Stimulated activated CD8-positive, alpha-beta memory T cell treated with anti-CD3 and anti-CD28 coated beads, Interleukin-7, amount 100 ng/mL, for 4 hours (primary cell): ENCODE data around the gene FOXE1.

Experiments
- DNase-seq, 2 donors: peaks; one replicate each; pipeline ENCODE4 v3.0.0-alpha.2; 2020; ENCODE audit warnings: low read depth in 2 of 2

The FOXE1 gene

DNA sequence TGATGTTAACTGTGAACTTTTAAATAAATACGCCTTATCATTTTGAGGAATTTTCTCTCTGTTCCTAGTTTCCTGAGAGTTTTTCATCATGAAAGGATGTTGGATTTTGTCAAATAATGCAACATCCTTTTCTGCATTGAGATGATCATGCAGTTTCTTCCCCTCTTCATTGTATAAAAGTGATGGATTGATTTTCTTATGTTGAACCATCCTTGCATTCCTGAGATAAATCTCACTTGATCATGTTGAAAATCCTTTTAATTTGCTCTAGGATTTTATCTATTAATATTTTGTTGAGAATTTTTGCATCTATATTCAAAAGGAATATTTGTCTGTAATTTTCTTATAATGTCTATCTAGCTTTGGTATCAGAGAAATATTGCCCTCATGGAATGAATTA lies 13.3 kb downstream of the FOXE1 start:
- DNase-seq: no peak

DNA sequence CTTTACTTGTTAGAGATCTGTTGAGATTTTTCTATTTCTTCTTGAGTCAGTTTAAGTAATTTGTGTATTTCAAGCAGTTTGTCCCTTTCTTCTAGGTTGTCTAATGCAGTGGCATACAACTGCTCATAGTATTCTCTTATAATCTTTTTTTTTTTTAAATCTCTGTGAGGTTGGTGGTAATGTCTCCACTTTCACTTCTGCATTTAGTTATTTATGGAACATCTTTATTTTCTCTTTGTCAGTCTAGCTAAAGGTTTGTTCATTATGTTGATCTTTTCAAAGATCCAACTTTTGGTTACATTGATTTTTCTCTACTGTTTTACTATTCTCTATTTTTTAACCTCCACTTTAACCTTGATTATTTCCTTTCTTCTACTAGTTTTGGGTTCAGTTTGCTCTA lies 13.8 kb downstream of the FOXE1 start:
- no peak for DNase-seq

DNA sequence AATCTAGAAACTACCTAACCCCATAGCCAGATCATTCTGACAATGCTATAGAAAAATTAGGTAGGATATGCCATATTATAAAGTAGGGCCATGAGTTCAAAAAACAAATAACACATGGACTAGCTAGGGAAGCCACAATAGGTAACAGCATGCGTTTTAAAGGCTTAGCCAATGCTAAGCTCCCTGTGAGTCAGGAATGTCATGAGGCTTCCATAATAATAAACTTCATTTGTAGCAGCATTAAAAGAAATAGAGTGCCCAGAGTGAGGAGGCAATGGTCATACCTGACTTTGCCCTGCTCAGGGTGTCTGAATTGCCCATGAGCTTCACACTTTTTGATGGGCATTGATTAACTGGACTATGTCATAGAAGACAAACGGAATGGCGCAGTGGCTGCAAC lies 15.8 kb downstream of the FOXE1 start:
- no peak for DNase-seq

- no peak for DNase-seq
These were observed 20.4 kb downstream of the FOXE1 start for GRCh38 chr9:97873425-97873824.

GRCh38 chr9:97873882-97874281 lies 20.9 kb downstream of the FOXE1 start:
- DNase-seq: no peak

DNA sequence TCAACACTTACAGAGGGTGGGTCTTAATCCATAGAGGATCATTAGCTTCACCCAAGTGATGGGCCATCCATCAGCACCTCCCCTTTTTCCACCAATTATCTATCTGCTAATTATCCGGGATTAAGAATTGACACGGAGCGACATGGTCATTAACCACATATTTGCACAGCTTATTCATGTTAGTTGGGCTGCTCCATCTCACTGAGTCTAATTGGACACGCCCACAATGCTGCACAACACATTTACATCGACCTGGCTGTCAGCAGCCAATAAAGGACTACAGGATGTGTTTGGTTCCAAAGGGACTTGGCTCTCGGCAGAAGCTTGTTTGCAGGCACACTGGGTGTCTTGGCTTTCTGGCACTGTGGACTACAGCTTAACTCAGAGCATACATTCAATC lies 21.6 kb downstream of the FOXE1 start:
- no peak for DNase-seq

DNA sequence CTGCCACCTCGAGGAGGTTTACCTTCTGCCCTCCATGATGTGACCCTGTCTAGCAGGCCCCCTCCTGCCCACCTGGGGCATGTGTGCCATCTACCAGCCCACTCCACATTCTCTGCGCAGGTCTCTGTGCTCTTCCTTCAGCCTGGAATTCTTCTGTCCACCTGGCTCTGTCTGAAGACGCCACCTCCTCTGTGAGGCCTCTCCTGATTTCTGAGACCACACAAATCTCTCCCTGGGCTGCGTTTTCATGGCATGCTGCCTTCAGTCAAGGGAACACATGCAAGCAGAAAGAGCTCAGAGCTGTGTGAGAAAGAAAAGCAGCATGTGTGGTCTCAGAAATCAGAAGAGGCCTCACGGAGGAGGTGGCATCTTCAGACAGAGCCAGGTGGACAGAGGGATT lies 22.1 kb downstream of the FOXE1 start:
- DNase-seq: no peak

GRCh38 chr9:97876061-97876460 lies 23.0 kb downstream of the FOXE1 start:
- DNase-seq: no peak

DNA sequence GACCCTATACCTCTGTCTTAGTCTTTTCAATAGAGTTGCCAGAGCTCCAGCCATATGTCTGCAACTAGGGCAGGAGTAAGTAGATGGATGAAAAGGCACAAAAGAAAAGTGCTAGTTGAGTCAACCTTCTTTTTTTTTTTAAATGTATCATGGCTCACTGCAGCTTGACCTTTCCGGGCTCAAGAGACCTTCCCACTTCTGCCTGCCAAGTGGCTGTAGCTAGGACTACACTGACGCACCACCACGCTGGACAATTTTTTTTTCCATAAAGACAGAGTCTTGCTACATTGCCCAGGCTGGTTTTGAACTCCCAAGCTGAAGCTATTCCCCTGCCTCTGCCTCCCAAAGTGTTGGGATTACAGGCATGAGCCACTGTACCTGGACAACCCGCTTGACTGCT lies 27.3 kb downstream of the FOXE1 start:
- DNase-seq: no peak

DNA sequence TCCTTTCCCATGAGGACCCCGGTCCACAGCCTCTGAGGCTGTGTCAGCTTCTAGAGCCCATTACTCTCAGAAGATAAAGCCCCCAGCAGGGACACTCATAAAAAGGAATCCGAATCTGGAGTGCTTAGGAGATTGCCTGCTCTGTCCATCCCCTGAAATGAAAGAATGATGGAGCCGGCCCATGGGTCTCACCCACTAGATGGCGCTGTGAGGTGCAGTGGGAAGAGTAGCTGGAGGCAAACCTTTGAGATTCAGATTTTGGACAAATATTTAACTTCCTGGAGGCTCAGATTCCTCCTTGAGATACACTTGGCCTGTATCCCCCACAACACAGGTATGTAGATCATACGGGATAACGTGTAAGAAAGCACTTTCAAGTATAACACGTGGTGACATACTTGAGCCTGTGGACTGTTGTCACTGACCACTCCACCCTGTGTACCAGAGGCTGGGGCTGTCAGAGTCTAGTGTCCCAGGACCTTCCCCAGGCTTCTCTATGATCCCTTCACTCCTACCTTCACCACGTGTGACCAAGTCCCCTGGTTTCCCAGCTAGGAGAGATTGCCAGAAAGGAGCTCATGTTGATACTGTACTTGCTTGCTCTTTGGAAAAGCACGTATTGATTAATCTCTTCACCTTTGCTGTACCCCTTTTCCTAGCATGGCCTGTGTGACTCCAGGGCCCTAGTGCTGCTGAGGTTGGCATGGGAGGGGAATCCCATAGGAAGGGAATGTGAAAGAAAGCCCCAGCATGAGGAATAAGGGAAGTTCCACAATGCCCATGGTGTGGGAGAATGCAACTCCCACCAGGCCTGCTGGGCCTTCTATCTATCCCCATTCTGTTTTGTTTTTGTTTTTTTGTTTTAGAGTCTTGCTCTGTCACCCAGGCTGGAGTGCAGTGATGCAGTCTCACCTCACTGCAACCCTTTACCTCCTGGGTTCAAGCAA lies 37.2 kb downstream of the FOXE1 start:
- DNase-seq: peak in 1 of 2 donors; percentile 19

GRCh38 chr9:97891736-97892135 lies 38.7 kb downstream of the FOXE1 start:
- no peak for DNase-seq

DNA sequence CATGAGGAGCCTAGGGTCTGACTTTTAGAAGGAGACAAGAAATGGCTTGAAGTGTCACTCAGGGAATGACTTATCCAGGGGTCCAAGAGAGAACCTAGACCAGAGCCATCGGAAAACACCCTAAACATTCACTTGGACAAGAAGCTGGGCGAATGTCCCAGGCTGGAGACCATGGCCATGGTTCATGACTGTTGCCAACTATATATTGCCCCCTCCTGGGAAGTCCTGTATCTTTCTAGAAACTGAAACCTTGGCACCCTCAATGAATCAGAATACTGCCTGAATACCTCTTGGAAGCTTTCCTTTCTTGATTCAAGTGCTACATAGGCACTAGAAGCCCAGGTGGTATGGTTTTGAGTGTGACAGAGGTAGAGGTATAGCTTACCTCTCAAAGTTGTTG lies 39.4 kb downstream of the FOXE1 start:
- no peak for DNase-seq

DNA sequence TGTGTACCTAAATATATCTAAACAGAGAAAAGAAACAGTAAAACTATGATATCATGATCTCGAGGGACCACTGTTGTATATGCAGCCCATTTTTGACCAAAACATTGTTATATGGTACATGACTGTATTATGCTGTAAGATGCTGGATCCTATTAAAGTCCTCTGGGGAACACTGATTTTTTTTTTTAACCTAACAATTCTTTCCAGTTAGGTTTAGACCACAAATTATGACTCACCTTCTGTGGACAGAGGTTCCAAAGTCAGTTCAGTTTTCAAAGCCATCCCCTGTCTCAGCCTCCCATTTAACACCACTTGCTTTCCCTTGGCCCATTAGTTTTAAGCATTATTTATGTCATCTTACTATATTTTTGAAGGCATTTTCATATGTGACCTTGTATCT lies 42.2 kb downstream of the FOXE1 start:
- no peak for DNase-seq

DNA sequence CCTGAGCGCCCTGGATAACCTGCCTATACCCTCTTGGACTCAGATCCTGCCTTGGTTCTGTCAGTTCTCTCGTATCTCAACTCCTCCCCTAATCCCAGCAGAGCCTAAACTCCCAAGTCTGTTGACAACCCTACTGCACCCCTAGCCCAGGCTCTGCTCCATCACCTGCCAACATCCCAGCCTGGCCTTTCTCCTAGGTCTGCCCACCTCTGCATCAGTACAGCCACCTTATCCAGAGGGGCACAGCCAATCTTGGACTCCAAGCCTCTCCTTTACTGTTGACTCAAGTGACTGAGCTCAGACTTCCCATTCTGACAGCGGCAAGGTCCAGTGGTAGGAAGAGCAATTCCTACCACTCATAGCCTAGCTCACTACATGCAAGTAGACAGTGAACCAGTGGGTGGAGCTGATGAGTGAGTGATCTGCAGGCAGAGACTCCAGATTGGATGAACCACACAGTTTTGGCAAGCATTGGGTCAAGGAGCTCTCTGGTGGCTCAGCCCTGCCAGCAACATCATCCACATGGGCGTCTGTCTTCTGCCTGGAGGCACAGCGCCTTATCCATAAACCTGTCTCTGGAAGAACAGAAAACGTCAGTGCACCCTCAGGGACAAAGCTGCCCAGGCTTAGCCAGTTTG lies 42.8 kb downstream of the FOXE1 start:
- DNase-seq: no peak

DNA sequence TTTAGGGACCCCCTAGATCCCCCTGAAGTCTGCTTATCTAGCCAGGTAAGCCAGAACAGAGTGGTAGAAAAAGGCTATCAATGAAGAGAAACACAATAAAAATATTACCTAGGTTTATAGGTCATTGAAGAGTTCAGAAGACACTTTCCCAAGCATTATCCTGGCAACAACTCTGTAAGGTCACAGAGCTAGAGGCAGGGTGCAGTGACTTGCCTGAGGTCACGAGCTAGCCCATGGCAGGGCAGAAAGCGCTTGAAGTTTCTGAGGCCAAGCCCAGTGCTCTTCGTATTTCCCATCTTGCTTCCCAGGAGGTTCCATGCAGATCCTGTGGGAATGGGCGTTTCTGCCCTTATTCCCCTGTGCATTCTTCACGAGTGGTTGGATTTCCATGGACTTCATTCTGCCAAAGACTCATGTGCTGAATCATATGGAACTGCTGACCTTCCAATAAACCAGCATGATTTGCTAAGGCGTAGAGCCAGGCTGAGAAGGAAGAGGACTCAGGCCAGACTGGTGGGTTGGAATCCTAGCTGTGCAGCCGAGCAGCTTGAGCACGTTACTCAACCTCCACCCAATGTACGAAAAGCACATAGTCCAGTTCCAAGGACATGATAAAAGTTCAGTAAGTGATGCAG lies 47.2 kb downstream of the FOXE1 start:
- DNase-seq: no peak

GRCh38 chr9:97900738-97901565 lies 47.9 kb downstream of the FOXE1 start:
- no peak for DNase-seq

DNA sequence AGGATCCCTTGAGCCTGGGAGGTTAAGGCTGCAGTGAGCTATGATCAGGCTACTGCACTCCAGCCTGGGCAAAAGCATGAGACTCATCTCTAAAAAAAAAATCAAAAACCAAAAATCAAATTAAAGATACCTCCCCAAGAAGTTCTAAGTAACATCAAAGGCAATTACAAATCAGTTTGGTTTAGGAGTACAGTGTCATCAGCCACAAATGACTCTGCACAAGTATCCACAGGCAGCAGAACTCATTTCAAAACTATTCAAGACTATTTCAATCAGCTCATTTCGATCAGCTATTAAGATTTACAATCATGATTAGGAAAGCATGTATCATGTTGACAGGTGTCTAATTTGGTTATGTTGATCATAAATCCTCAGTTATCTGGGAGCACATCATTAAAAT lies 50.2 kb downstream of the FOXE1 start:
- DNase-seq: no peak

DNA sequence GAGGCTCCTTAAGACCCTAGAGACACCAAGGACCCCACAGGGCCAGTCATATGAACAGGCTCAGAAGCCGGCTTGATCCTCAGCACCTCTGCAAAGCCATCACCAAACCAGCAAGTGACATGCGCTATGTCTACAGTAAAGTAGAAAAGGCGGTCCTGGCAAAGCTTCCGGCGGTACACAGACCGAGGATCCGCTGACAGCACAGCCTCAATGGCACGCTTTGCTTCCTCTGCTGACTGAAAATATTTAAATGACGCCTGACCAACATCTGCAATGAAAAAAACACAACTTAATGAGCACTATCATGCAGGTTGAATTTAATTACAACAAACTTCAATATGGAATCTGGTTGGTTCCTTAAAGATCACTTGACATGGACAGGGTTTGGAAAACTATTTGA lies 51.7 kb downstream of the FOXE1 start:
- no peak for DNase-seq

- DNase-seq: peak in 1 of 2 donors; percentile 15
These were observed 52.2 kb downstream of the FOXE1 start for GRCh38 chr9:97905228-97905627.
